HG02571 (cell line): ENCODE measurements around the gene SHROOM2.

Source experiments
- ATAC-seq: cut with Tn5 transposase; IDR thresholded peaks from one replicate; pipeline ENCODE4 v1.9.1; 2021; ENCODE audit warnings: mild to moderate bottlenecking, moderate library complexity; ENCODE audit not compliant: unreplicated experiment

Gene SHROOM2

GRCh38 chrX:9888953-9889470 lies 102.8 kb downstream of the SHROOM2 start:
- no peak for ATAC-seq

GRCh38 chrX:9890681-9891091 lies 104.5 kb downstream of the SHROOM2 start:
- ATAC-seq = no peak

GRCh38 chrX:9895225-9895912 lies 109.1 kb downstream of the SHROOM2 start:
- ATAC-seq = no peak

GRCh38 chrX:9897761-9898161 lies 111.5 kb downstream of the SHROOM2 start:
- no peak for ATAC-seq

- no peak for ATAC-seq
Measured at GRCh38 chrX:9899640-9900111, 113.4 kb downstream of the SHROOM2 start.

- no peak for ATAC-seq
Measured at GRCh38 chrX:9902656-9903055, 116.4 kb downstream of the SHROOM2 start.

- no peak for ATAC-seq
Measured at GRCh38 chrX:9903146-9903545, 116.9 kb downstream of the SHROOM2 start.

- no peak for ATAC-seq
Measured at GRCh38 chrX:9905288-9905687, 119.1 kb downstream of the SHROOM2 start.

- no peak for ATAC-seq
Measured at GRCh38 chrX:9905721-9906120, 119.5 kb downstream of the SHROOM2 start.

GRCh38 chrX:9906919-9907318 lies 120.7 kb downstream of the SHROOM2 start:
- ATAC-seq = no peak

- ATAC-seq = no peak
Measured at GRCh38 chrX:9907645-9908387, 121.6 kb downstream of the SHROOM2 start.

GRCh38 chrX:9909254-9909653 lies 123.0 kb downstream of the SHROOM2 start:
- no peak for ATAC-seq

- ATAC-seq = no peak
Measured at GRCh38 chrX:9911487-9911886, 125.3 kb downstream of the SHROOM2 start.

GRCh38 chrX:9912351-9913145 lies 126.3 kb downstream of the SHROOM2 start:
- ATAC-seq = no peak

- no peak for ATAC-seq
Measured at GRCh38 chrX:9913146-9913433, 126.9 kb downstream of the SHROOM2 start.

- ATAC-seq = no peak
Measured at GRCh38 chrX:9917861-9918260, 131.6 kb downstream of the SHROOM2 start.

- ATAC-seq = no peak
Measured at GRCh38 chrX:9919632-9920172, 133.5 kb downstream of the SHROOM2 start.

- ATAC-seq = no peak
Measured at GRCh38 chrX:9921407-9921806, 135.2 kb downstream of the SHROOM2 start.

GRCh38 chrX:9923357-9923756 lies 137.1 kb downstream of the SHROOM2 start:
- no peak for ATAC-seq

- no peak for ATAC-seq
Measured at GRCh38 chrX:9926002-9926401, 139.8 kb downstream of the SHROOM2 start.
